ENCODE results near the gene NLRP7.
"Not testable (repeated sequence)": the region's sequence is repeated elsewhere in the genome, so short reads cannot be mapped to it uniquely, and the experiment has no call there.

The NLRP7 gene

DNA sequence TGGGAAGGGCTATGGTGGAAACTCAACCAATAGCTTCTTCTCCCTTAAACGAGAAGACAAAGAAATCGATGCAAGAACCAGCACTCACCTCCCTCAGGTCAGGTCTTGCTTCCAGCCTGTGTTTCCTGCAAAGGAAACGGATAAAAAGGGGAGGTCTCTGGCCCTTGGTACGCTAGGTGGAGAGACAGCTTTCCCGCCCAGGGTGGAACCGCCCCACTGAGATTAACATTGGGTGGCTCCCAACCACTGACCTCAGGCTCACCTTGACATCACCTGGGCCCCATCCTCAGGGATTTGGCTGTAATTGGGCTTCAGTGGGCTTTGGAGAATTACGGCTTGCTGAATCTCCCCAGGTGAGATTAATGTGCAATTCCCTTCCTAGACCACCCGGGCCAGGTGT, at the start of gene NLRP7:
Gene NLRP7, minus strand, starts transcription at position 150 of the 400 bp plus-strand sequence.
- no peak for DNase-seq (ENCODE audit: low read depth in 2 of 2)

DNA sequence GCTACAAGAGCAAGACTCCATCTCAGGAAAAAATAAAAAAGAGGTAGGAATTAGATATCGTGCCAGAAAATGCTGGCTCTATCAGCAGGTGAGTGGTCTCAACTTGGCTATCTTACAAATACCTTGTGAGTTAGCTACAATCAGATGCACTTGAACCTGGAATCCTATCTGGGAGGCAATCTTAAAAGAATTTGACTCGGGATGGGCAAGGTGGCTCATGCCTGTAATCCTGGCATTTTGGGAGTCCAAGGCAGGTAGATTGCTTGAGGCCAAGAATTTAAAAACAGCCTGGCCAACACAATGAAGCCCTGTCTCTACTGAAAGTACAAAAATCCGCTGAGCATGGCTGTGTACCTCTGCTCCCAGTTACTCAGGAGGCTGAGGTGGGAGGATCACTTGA, 48.2 kb upstream of the NLRP7 start:
- DNase-seq (ENCODE audit: low read depth in 2 of 2): no peak

DNA sequence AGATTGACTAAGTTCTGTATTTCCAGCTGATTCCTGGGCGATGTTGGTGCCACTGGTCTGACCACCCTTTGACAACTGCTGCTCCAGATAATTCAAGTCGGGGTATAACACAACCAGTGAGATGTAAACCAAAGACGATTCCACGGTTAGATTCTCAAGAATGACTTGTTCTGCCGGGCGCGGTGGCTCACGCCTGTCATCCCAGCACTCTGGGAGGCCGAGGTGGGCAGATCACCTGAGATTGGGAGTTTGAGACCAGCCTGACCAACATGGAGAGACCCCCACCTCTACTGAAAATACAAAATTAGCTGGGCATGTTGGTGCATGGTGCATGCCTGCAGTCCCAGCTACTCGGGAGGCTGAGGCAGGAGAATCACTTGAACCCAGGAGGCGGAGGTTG, 42.2 kb upstream of the NLRP7 start:
- DNase-seq (ENCODE audit: low read depth in 2 of 2): not testable (repeated sequence)

DNA sequence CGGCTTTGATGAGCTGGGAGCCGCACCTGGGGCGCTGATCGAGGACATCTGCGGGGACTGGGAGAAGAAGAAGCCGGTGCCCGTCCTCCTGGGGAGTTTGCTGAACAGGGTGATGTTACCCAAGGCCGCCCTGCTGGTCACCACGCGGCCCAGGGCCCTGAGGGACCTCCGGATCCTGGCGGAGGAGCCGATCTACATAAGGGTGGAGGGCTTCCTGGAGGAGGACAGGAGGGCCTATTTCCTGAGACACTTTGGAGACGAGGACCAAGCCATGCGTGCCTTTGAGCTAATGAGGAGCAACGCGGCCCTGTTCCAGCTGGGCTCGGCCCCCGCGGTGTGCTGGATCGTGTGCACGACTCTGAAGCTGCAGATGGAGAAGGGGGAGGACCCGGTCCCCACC, 35.2 kb upstream of the NLRP7 start:
- DNase-seq (ENCODE audit: low read depth in 2 of 2): not testable (repeated sequence)

DNA sequence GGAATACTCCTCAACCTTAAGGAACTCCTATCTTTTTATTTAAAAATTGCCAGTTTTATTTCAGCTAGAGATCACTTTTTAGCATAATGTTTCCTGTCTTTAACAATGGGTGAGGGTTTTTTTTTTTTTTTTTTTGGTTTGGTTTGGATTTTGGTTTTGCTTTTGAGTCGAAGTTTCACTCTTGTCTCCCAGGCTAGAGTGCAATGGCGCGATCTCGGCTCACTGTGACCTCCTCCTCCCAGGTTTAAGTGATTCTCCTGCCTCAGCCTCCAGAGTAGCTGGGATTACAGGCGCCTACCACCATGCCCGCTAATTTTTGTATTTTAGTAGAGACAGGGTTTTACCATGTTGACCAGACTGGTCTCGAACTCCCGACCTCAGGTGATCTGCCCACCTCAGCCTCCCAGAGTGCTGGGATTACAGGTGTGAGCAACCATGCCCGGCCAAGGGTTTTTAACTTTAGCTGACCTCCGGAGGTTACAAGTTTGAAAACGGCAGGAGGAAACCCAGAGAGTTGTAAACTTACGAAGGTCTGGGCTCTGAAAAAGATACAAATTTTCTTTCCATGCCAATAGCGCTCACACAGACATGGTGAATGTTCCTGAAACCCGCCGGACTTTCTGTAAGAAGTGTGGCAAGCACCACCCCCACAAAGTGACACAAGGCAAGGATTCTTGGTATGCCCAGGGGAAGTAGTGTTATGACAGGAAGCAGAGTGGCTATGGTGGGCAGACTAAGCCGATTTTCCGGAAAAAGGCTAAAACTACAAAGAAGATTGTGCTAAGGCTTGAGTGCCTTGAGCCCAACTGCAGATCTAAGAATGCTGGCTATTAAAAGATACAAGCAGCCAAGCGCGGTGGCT, 26.1 kb upstream of the NLRP7 start:
- not testable (repeated sequence) for DNase-seq (ENCODE audit: low read depth in 2 of 2)

DNA sequence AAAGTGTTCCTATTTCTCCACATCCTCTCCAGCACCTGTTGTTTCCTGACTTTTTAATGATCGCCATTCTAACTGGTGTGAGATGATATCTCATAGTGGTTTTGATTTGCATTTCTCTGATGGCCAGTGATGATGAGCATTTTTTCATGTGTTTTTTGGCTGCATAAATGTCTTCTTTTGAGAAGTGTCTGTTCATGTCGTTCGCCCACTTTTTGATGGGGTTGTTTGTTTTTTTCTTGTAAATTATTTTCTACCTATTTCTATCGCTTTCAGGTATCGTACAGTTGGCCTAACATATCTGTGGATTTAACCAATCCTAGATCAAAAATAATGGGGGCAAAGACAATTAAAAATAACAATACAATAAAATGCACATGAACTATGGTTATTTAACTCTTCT, 24.1 kb upstream of the NLRP7 start:
- DNase-seq (ENCODE audit: low read depth in 2 of 2): not testable (repeated sequence)

DNA sequence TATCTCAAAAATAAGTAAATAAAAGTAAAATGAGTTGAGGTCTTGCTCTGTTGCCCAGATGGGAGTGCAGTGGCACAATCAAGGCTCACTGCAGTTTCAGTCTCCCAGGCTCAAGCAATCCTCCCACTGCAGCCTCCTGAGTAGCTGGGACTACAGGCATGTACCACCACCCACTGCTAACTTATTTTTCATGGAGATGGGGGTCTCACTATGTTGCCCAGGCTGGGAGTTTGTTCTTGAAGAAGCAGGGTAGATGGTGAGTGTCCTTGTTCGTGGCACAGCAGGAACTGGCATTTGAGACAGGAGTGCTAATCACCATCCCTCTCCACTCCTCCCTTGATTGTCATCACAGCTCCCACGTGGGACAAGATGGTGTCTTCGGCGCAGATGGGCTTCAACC, 22.3 kb upstream of the NLRP7 start:
- no peak for DNase-seq (ENCODE audit: low read depth in 2 of 2)

DNA sequence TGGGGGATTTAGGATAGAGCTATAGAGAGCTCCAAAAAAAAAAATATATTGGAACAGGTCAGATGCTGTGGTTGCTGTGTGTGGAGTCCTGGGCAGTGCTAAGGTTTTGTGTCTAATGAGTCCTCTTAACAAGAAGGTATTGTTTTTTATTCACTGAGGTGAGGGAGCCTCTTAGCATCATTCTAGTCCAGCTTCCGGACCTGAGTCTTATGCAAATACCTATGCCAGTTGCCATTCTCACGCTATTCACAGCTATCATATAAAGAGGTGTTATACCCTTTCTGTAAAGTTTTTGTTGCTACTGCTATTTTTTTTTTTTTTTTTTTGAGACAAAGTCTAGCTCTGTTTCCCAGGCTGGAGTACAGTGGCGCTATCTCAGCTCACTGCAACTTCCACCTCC, 20.3 kb upstream of the NLRP7 start:
- DNase-seq (ENCODE audit: low read depth in 2 of 2): no peak

DNA sequence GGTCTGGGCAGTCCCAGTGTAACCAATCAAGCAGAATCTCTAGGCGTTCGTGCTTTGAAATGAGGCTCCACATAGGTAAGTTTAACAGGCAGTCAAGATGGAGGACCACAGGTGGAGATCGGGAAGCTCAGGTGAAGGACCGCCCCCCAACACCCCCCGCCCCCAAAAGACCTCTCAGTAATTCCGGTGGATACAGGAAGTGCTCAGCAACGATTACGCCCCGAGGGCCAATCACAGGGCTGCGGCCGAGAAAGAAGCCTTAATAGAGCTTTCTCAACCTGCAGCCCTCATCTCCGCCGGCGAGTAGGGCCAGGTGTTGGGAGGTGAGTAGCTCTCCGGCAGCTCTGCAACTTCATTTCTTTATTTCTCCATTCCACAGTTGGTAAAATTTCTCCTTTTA, 17.7 kb upstream of the NLRP7 start:
- DNase-seq (ENCODE audit: low read depth in 2 of 2): not testable (repeated sequence)

DNA sequence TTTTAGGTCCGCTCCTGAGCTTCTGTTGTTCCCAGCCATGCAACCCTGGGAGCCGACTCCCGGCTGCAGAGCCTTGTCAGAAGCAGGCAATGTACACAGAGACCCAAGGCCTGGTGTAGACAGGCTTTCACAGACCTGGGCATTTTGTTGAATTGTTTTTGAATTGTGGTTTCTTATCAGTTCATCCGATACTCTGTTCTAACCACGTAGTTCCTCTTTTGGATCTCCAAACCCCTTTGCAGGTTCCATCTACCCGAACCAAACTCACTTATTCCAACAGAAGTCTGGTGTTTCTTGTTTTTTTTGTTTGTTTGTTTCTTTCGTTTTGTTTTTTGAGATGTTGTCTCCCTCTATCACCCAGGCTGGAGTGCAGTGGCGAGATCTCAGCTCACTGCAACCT, 12.5 kb upstream of the NLRP7 start:
- no peak for DNase-seq (ENCODE audit: low read depth in 2 of 2)

DNA sequence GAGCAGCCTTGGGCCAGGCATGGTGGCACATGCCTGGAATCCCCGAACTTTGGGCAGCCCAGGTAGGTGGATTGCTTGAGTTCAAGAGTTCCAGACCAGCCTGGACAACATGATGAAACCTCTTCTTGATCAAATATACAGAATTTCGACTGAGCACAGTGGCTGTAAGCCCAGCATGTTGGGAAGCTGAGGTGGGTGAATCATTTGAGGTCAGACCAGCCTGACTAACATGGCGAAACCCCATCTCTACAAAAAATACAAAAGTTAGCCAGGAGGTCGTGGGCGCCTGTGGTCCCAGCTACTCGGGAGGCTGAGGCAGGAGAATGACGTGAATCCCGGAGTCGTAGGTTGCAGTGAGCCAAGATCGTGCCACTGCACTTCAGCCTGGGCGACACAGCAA, 8.0 kb upstream of the NLRP7 start:
- DNase-seq (ENCODE audit: low read depth in 2 of 2): no peak

DNA sequence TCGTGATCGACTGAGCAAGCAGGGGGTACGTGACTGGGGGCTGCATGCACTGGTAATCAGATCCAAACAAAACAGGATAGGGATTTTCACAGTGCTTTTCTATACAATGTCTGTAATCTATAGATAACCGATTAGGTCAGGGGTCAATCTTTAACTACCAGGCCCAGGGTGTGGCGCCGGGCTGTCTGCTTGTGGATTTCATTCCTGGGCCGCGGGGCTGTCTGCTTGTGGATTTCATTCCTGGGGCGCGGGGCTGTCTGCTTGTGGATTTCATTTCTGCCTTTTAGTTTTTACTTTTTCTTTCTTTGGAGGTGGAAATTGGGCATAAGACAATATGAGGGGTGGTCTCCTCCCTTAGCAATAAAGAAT, 6.0 kb upstream of the NLRP7 start:
- not testable (repeated sequence) for DNase-seq (ENCODE audit: low read depth in 2 of 2)

DNA sequence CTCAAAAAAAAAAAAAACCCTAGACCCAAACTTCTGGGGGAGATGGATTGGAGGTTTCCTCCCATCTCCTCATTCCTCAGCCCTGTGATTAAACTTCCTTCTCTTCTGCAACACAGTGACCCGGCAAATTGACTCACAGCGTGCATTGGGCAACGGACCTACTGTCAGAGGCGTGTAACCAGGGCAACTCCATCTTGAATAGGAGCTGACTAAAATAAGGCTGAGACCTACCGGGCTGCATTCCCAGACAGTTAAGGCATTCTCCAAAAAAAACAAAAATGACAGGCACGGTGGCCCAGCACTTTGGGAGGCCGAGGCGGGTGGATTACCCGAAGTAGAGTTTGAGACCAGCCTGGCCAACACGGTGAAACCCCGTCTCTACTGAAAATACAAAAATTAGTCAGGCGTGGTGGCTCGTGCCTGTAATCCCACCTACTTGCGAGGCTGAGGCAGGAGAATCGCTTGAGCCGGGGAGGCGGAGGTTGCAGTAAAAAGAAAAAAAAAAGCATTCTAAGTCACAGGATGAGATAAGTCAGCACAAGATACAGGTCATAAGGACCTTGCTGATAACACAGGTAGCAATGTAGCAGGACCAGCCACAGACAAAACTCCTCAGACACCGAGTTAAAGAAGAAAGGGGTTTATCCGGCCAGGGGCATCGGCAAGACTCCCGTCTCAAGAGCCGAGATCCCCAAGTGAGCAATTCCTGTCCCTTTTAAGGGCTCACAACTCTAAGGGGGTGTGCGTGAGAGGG, 5.4 kb upstream of the NLRP7 start:
- DNase-seq (ENCODE audit: low read depth in 2 of 2): no peak

DNA sequence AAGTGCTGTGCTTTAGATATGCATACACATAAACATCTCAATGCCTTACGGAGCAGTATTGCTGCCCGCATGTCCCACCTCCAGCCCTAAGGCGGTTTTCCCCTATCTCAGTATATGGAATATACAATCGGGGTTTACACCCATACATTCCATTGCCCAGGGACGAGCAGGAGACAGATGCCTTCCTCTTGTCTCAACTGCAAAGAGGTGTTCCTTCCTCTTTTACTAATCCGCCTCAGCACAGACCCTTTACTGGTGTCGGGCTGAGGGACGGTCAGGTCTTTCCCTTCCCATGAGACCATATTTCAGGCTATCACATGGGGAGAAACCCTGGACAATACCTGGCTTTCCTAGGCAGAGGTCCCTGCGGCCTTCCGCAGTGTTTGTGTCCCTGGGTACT, 3.2 kb upstream of the NLRP7 start:
- DNase-seq (ENCODE audit: low read depth in 2 of 2): not testable (repeated sequence)

DNA sequence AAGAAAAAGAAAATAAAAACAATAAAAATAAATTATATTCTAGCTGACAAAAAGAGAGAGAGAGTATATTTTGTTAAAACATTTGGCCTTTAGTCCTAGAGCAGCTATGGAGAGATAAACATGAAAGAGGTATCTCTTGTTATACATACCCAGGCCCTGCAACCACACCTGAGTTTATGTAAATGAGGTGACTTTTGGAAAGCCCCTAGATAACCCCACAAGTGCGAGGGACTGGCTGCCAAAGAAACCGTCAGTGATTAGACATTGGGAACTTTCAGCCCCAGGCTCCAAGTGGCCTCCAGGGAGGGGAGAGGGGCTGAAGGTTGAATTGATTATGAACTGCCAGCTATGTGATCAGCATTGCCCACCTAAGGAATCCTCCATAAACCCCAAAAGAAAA, 2.1 kb upstream of the NLRP7 start:
- DNase-seq (ENCODE audit: low read depth in 2 of 2): no peak

DNA sequence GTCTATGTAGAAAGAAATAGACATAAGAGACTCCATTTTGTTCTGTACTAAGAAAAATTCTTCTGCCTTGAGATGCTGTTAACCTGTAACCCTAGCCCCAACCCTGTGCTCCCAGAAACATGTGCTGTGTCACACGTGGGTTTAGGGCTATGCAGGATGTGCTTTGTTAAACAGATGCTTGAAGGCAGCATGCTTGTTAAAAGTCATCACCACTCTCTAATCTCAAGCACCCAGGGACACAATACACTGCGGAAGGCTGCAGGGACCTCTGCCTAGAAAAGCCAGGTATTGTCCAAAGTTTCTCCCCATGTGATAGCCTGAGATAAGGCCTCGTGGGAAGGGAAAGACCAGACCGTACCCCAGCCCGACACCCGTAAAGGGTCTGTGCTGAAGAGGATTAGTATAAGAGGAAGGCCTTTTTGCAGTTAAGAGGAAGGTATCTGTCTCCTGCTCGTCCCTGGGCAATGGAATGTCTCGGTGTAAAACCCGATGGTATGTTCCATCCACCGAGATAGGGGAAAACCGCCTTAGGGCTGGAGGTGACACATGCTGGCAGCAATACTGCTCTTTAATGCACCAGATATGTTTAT, 3.5 kb downstream of the NLRP7 start:
- not testable (repeated sequence) for DNase-seq (ENCODE audit: low read depth in 2 of 2)

DNA sequence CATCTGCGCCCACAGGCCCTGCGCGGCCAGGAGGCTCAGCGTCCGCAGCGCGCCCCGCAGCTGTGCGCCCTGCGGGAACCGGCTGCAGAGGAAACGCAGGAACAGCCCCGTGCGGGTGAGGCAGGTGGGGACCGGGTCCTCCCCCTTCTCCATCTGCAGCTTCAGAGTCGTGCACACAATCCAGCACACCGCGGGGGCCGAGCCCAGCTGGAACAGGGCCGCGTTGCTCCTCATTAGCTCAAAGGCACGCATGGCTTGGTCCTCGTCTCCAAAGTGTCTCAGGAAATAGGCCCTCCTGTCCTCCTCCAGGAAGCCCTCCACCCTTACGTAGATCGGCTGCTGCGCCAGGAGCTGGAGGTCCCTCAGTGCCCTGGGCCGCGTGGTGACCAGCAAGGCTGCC, 7.8 kb downstream of the NLRP7 start:
- not testable (repeated sequence) for DNase-seq (ENCODE audit: low read depth in 2 of 2)

DNA sequence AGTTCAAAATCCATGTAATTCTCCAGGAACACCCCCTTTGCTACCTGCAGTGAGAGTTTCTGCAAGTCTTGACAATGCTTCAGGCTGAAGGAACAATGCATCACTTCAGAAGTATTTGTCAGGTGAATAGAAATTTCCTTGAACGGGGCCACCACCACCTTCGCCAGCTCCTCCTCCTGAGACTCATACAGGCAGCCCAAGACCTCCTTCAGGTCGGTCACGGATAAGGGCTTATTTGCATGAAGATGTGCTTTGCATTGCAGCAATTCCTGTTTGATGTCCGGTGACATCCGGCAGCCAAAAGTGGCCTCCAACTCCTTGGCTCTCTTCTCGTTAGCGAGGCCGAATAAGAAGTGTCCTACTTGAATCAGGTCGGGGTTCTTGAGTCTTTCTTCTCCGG, 8.4 kb downstream of the NLRP7 start:
- DNase-seq (ENCODE audit: low read depth in 2 of 2): no peak

DNA sequence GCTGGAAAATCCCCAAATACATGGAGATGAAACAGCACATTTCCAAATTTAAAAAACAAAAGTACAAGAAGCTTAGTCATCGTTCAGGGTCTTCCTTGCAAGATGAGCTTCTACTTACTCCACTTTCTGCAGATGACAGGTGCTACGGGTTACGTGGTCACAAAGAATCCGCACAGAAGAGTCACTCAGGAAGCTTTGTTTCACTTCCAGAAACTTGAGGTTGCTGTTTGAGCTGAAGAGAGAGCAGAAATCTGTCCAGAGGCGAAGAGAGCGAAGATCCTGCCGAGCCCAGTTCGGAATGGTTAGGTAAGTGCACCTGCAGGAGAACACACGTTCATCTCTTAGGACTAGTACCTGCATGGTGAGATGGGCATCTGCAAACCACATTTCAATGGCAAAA, 9.4 kb downstream of the NLRP7 start:
- no peak for DNase-seq (ENCODE audit: low read depth in 2 of 2)

DNA sequence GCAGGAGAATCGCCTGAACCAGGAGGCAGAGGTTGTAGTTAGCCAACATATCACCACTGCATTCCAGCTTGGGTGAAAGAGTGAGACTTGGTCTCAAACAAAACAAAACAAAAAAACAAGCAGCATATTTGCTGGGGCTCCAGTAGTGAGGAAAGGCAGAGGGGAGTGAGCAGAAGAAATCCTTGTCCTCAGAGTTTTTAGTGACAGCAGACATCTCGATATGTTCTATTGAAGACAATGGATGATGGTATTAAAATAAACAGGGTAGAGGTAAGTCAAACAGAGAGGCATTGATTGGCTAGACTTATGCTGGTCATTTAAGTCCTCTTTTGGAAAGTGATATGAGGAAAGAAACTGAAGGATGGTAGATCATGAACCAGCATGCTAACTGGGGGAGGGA, 19.0 kb downstream of the NLRP7 start:
- DNase-seq (ENCODE audit: low read depth in 2 of 2): no peak

DNA sequence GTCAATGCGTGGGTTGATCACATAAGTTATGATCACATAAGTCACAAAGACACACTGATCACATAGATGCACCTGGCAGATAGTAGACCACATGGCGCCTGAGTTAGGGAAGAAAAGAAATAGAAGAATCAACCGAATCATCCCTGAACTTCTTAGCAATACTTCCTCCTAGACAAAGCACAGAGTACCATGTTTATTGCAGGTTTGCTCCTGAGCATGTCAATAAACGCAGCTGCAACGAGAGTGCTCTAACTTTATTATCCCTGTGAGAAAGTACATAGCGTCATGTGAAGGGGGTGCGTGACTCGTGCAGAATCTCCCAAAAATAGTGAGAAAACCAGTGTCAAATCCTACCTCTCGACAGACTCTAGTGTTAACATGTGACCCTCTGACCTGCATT, 24.1 kb downstream of the NLRP7 start:
- DNase-seq (ENCODE audit: low read depth in 2 of 2): no peak

DNA sequence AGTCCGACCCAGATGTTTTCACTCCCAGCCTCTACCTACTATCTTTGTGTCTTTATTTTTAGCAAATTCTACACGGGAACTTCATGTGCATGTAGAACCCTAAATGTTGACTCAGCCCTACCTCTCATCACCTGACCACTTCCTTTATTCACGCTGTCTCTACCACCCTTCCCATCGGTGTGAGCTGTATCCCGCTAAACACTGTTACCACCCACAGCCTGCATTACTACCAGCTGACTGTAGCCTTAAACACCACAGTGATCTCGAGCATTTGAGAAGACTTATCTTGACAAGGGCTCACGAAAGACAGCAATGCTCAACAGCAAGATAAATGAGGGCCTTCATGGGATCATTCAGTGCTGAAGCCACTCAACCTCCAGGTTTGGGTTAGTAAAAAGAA, 26.2 kb downstream of the NLRP7 start:
- no peak for DNase-seq (ENCODE audit: low read depth in 2 of 2)
